Measurements from ENCODE around the gene CAVIN3.

CAVIN3 gene, protein sequence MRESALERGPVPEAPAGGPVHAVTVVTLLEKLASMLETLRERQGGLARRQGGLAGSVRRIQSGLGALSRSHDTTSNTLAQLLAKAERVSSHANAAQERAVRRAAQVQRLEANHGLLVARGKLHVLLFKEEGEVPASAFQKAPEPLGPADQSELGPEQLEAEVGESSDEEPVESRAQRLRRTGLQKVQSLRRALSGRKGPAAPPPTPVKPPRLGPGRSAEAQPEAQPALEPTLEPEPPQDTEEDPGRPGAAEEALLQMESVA

DNA sequence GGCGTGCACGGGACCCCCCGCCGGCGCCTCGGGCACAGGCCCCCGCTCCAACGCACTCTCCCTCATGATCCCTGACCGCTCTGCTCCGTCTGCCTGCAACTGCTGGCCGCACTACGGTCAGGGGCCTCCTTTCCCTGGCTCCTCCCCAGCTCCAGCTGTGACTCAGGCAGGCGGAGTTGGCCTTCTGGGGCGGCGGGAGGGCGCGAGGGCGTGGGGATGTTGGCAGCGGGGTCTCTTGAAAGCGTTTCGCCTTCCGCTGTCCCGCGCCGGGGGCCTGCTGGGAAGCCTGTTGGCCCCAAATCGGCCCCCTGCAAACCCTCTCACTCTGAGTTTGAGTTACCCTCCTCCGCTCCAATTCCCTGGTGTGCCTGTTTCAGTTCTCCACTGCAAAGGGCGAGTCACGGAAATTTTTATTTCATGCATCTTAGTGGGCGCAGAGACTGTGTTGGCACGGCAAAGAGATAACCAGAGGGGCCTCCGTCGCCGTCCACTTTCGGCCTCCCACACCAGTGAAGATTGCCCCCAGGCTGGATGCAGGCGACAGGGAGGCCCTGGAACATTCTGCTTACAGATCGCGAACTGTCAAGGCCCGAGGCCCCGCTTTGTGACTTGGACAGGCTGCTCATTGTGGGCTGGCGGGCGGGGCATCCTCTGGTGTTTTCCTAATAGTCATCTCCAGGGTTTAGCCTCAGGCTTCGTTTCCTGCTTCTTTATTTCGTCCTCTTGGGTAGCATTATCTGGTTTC lies at the start of gene CAVIN3:
TSS of gene CAVIN3 (minus strand) at position 91 of the 745 bp plus-strand sequence. CDS start at position 66, 25 bp downstream.
- TF ChIP-seq, protein P1, sequence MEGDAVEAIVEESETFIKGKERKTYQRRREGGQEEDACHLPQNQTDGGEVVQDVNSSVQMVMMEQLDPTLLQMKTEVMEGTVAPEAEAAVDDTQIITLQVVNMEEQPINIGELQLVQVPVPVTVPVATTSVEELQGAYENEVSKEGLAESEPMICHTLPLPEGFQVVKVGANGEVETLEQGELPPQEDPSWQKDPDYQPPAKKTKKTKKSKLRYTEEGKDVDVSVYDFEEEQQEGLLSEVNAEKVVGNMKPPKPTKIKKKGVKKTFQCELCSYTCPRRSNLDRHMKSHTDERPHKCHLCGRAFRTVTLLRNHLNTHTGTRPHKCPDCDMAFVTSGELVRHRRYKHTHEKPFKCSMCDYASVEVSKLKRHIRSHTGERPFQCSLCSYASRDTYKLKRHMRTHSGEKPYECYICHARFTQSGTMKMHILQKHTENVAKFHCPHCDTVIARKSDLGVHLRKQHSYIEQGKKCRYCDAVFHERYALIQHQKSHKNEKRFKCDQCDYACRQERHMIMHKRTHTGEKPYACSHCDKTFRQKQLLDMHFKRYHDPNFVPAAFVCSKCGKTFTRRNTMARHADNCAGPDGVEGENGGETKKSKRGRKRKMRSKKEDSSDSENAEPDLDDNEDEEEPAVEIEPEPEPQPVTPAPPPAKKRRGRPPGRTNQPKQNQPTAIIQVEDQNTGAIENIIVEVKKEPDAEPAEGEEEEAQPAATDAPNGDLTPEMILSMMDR (IDR thresholded peaks at IDR 0.05): no peak

DNA sequence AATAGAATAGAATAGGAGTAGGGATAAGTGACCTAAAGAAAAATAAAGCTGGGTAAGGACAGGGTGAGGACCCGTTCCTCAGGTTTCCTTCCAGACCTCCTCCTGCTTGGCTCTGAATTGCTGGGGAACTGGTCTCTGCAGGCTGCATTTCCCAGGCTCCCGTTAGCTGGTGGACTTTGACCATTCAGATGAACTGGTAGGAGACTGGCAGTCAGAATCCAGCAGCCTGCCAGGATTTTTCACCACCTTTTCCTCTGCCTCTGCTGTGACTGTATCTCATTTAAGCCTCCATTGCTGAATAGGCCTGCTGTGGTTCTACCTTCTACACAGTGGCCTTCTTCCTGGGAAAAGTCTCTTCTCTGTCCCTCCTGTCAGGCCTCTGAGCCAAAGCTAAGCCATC lies 45.4 kb upstream of the CAVIN3 start:
- TF ChIP-seq, protein P1 (IDR thresholded peaks at IDR 0.05): no peak

DNA sequence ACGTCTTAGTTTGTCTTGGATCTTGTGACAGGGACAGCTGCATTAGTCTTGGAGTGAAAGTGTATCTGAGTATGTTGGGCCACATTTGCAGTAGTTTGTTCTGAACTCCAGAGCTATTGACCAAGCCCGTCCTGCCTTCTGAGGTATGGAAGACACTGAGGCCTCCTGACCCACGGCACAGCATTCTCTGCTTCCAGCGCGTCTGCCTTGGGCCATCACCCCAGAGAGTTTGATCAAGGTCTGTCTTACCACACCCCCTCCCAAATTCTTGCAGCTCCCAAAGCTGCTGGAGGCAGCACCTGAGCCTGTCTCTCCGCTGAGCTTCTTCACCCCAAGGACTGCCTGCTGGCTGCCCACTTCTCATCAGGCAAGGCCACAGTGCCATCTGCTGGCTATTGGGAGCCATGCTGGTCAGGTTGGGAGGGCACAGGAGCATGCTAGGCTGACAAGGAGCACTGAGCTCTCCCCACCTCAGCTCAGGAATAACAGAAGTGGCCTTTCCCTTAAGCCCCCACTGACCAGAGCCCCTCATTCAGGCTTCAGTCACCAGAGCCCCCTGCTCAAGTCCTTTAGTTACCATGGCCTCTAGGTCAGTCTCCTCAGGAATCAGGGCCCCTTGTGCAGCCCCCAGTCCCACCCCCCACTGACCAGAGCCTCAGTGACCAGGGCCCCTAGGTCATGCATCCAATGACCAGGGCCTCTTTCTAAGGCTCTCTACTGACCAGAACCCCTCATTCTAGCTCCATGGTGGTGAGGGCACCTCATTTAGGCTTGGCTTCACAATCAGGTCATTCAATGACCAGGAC lies 42.8 kb upstream of the CAVIN3 start:
- TF ChIP-seq, protein P1 (IDR thresholded peaks at IDR 0.05): peak; percentile 92

DNA sequence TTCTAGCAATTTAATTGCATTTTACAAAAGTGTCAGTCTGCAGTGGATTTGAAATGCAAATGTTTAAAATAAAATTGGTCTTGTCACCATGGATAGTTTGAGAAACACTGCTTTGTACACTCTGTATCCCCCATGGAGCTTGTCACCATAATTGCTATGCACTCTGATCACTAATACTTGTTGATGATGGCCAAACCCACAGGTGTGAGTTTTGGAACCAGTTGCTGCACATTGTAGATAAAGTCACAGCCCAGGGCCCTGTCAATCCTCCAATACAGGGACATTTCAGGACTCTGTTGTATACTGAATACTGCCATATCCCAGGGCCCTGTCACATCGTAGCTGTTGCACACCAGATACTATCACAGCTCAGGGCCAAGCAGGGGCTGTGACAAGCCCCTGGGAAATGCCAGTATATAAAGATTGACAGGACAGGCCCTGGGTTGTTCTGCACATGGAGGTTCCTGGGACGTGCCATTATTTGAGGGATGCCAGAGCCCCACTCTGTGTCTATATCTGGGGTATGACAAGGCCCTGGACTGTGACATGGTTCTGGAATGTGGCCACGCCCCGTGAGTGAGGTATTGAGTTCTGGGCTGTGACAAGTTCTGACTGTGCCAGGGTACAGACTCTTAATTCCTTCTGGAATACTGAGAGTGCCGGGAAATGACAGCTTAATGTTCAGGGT lies 42.0 kb upstream of the CAVIN3 start:
- TF ChIP-seq, protein P1 (IDR thresholded peaks at IDR 0.05): no peak

DNA sequence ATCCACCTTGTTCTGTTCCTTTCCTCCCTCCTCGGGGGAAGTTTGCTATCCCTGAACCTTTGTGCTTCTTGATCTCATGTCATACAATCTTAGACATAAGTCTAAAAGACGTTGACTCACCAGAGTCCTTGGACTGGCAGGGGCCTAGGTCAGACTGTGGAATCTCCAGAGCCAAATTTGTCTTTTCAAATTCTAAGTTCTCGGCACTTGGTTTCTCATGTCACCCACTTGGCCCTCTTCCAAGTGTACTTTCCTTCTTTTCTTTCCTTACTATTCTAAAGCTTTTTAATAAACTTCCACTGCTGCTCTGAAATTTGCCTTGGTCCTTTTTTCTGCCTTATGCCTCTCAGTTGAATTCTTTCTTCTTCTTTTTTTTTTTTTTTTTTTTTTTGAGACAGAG lies 39.9 kb upstream of the CAVIN3 start:
- TF ChIP-seq, protein P1 (IDR thresholded peaks at IDR 0.05): no peak

DNA sequence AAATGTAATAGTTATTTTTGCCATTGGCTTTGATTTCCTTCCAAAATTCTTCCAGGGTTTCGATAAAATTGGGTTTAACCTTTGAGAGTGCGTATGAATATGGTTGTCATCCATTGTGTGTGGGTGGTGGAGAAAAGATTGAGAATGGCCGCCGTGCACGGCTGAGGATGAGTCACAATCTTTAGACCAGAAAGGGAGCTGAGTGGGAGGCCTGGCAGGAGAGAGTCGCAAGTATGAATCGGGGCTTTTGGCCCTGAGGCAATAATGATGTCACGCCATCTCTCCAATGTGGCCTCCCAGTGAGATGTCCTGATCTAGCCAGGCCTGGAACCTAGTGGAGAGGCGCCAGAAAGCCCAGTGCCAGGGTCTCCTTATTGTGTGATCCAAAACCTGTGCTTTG lies 36.9 kb upstream of the CAVIN3 start:
- TF ChIP-seq, protein P1 (IDR thresholded peaks at IDR 0.05): no peak

DNA sequence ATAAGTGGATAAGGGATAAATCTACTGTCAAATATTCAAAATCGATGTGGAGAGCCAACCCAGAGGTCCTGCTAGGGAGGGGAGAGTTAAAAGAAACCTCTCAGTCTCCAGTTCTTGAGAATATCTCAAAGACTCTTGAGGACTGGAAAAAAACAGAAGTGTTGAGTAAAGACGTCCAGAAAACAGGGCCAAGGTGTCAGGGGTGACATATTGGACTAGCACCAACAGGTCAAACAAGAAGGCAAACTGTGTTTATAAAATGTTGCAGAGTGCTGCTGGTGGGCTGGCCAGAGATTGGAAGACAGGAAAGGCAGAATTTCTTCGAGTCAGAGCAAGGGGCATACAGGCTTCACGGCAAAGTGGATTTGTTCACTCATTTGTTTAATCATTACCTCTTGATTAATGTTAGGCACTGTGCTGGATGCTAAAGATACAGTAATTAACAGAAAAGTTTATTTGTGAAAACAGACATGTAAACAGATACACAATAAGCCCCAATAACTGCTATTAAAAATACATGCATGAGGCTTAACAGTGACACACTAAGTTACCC lies 36.3 kb upstream of the CAVIN3 start:
- TF ChIP-seq, protein P1 (IDR thresholded peaks at IDR 0.05): no peak

Data from LNCAP (cell line).